GM13976 (cell line): ENCODE measurements around the gene MAGEH1.
"Not testable (repeated sequence)": the region's sequence is repeated elsewhere in the genome, so short reads cannot be mapped to it uniquely, and the experiment has no call there.

ENCODE experiments used
- DNase-seq: peaks from one replicate; pipeline ENCODE4 v3.0.0; 2012; ENCODE audit warnings: low spot score
- in situ Hi-C: fragments of 300-500 bp; cut with MboI; formaldehyde crosslinking; loops from one replicate; pipeline ENCODE4 v1.12.0; 2022; ENCODE audit warnings: low sequenced_read_pairs, mixed read lengths, inconsistent platforms; ENCODE audit not compliant: unreplicated experiment
- TF ChIP-seq, protein P1 (sequence below): IDR thresholded peaks from 2 replicates; pipeline ENCODE4 v1.5.1; 2012; ENCODE audit warnings: borderline replicate concordance, mild to moderate bottlenecking; ENCODE audit not compliant: insufficient read depth; ENCODE audit errors: extremely low read depth, missing control alignments, control extremely low read depth

MAGEH1 gene

GRCh38 chrX:55465108-55465507, 13.2 kb downstream of the MAGEH1 start:
- DNase-seq, in situ Hi-C loops: not testable (repeated sequence)

GRCh38 chrX:55465791-55466190, 13.9 kb downstream of the MAGEH1 start:
- in situ Hi-C loops, DNase-seq: not testable (repeated sequence)

DNA sequence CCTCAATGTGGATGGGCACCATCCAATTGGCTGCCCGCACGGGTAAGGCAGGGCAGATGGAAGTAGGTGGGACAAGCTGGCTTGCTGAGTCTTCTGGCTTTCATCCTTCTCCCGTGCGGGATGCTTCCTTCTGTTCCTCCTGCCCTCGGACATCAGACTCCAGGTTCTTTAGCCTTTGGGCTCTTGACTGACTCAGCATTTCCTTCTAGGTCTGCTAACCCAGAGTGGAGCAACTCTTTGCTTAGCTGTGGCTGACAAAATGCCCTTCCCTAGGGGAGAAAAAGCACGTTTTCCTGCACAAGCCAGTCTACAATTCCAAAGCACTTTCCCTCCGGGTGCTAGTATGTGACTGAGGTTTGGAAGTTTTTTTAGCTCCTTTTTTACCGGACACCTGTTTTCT, 28.0 kb downstream of the MAGEH1 start:
- in situ Hi-C loops, DNase-seq: not testable (repeated sequence)

- in situ Hi-C loops, result no loop called here
Observed at GRCh38 chrX:55480390-55481062, 28.6 kb downstream of the MAGEH1 start.

GRCh38 chrX:55484948-55485347, 33.0 kb downstream of the MAGEH1 start:
- TF ChIP-seq, protein P1, sequence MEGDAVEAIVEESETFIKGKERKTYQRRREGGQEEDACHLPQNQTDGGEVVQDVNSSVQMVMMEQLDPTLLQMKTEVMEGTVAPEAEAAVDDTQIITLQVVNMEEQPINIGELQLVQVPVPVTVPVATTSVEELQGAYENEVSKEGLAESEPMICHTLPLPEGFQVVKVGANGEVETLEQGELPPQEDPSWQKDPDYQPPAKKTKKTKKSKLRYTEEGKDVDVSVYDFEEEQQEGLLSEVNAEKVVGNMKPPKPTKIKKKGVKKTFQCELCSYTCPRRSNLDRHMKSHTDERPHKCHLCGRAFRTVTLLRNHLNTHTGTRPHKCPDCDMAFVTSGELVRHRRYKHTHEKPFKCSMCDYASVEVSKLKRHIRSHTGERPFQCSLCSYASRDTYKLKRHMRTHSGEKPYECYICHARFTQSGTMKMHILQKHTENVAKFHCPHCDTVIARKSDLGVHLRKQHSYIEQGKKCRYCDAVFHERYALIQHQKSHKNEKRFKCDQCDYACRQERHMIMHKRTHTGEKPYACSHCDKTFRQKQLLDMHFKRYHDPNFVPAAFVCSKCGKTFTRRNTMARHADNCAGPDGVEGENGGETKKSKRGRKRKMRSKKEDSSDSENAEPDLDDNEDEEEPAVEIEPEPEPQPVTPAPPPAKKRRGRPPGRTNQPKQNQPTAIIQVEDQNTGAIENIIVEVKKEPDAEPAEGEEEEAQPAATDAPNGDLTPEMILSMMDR, result no peak
- in situ Hi-C loops, result no loop called here
- no peak for DNase-seq

More at GRCh38 chrX:55480390-55481062, 28.6 kb downstream of the MAGEH1 start:
- no peak for DNase-seq
- TF ChIP-seq, protein P1, result no peak

GRCh38 chrX:55486736-55487135, 34.8 kb downstream of the MAGEH1 start:
- in situ Hi-C loops, result no loop called here
- TF ChIP-seq, protein P1, result no peak
- no peak for DNase-seq

GRCh38 chrX:55487143-55487542, 35.2 kb downstream of the MAGEH1 start:
- TF ChIP-seq, protein P1, result no peak
- in situ Hi-C loops, result no loop called here
- no peak for DNase-seq

GRCh38 chrX:55488006-55488592, 36.2 kb downstream of the MAGEH1 start:
- TF ChIP-seq, protein P1, result no peak
- in situ Hi-C loops, result no loop called here
- no peak for DNase-seq
